Calu3 (cell line): ENCODE data around the gene VIPR2. TPM values are rescaled to one million over a fixed set of nuclear protein-coding genes. Genes with fewer than 3 reads are reported as not detected.

ENCODE experiments used
- BruUV-seq: library from RNA; stranded (reverse); fragments of 400-500 nt; replicated peaks from 2 replicates; lab custom pipeline; 2021; lab: Mats Ljungman, UMichigan
- CTCF ChIA-PET: fragments of 300-600 bp; sonication (Branson Sonifier 250); formaldehyde crosslinking; loops from one replicate; lab custom pipeline; 2022; ENCODE audit warnings: antibody characterized with exemption; lab: Charles Lee
- DNase-seq: peaks from one replicate; pipeline ENCODE4 v3.0.0; 2022
- H3K27ac Mint-ChIP-seq: one replicate; pipeline ENCODE4 v1.8.0; 2022; ENCODE audit warnings: mixed read lengths; ENCODE audit not compliant: unreplicated experiment
- H3K27me3 Mint-ChIP-seq: one replicate; pipeline ENCODE4 v1.8.0; 2022; ENCODE audit warnings: mixed read lengths; ENCODE audit not compliant: unreplicated experiment
- H3K36me3 Mint-ChIP-seq: one replicate; pipeline ENCODE4 v1.8.0; 2022; ENCODE audit warnings: mild to moderate bottlenecking, moderate library complexity, mixed read lengths; ENCODE audit not compliant: insufficient read depth, unreplicated experiment
- H3K4me1 Mint-ChIP-seq: one replicate; pipeline ENCODE4 v1.8.0; 2022; ENCODE audit warnings: mild to moderate bottlenecking, low read depth, mixed read lengths; ENCODE audit not compliant: unreplicated experiment
- H3K4me3 Mint-ChIP-seq: one replicate; pipeline ENCODE4 v1.8.0; 2022; ENCODE audit warnings: mild to moderate bottlenecking, low read depth, moderate library complexity, mixed read lengths; ENCODE audit not compliant: unreplicated experiment
- H3K9me3 Mint-ChIP-seq: one replicate; pipeline ENCODE4 v1.8.0; 2022; ENCODE audit warnings: low read depth, mixed read lengths; ENCODE audit not compliant: unreplicated experiment
- CTCF ChIP-seq: fragments of 200-600 bp; IDR thresholded peaks from one replicate; pipeline ENCODE4 v1.8.0; 2022; ENCODE audit warnings: antibody characterized with exemption; ENCODE audit not compliant: unreplicated experiment
- intact Hi-C: fragments of 100-400 bp; cut with micrococcal nuclease; formaldehyde crosslinking; loops from one replicate; pipeline ENCODE4 v1.10.0; 2022; ENCODE audit not compliant: unreplicated experiment
- total RNA-seq: library from RNA; stranded (reverse); gene quantifications from 2 replicates; pipeline ENCODE4 v1.2.3, GENCODE V29; 2022

Gene VIPR2
- total RNA-seq, 1 experiment from 2014 or later = not detected

- Mint-ChIP-seq H3K27ac (no peak overlapping the region), H3K27me3 (peaks cover 36% of the 10 kb centered on the region), H3K4me3 (no peak overlapping the region), H3K9me3 (no peaks in the 10 kb centered on the region), H3K36me3 (no peaks in the 10 kb centered on the region), H3K4me1 (no peaks in the 10 kb centered on the region)
- no peak for TF ChIP-seq CTCF
- CTCF ChIA-PET = no interaction called here
- no peak for DNase-seq
- no TSS peak for BruUV-seq
- intact Hi-C loops = no loop called here
Observed at GRCh38 chr7:159049266-159050025, 95.2 kb downstream of the VIPR2 start.

GRCh38 chr7:159048656-159049055 is 96.0 kb downstream of the VIPR2 start:
- no peaks in the 10 kb centered on the region for H3K4me1 Mint-ChIP-seq
- H3K27ac Mint-ChIP-seq = no peak overlapping the region
- BruUV-seq = no TSS peak
- H3K9me3 Mint-ChIP-seq = no peaks in the 10 kb centered on the region
- no peak for TF ChIP-seq CTCF
- intact Hi-C loops = no loop called here
- H3K4me3 Mint-ChIP-seq = no peak overlapping the region
- CTCF ChIA-PET = no interaction called here
- no peaks in the 10 kb centered on the region for H3K36me3 Mint-ChIP-seq
- peaks cover 36% of the 10 kb centered on the region for H3K27me3 Mint-ChIP-seq
- DNase-seq = no peak

GRCh38 chr7:159047536-159047935 is 97.1 kb downstream of the VIPR2 start:
- CTCF ChIA-PET = no interaction called here
- DNase-seq = no peak
- H3K4me3 Mint-ChIP-seq = no peak overlapping the region
- H3K27ac Mint-ChIP-seq = no peak overlapping the region
- H3K27me3 Mint-ChIP-seq = peaks cover 36% of the 10 kb centered on the region
- H3K9me3 Mint-ChIP-seq = peaks cover 3% of the 10 kb centered on the region
- TF ChIP-seq CTCF = no peak
- intact Hi-C loops = no loop called here
- no peaks in the 10 kb centered on the region for H3K36me3 Mint-ChIP-seq
- no TSS peak for BruUV-seq
- no peaks in the 10 kb centered on the region for H3K4me1 Mint-ChIP-seq

- no peak overlapping the region for H3K27ac Mint-ChIP-seq
- DNase-seq = no peak
- peaks cover 29% of the 10 kb centered on the region for H3K27me3 Mint-ChIP-seq
- no TSS peak for BruUV-seq
- H3K4me1 Mint-ChIP-seq = no peaks in the 10 kb centered on the region
- no peak for TF ChIP-seq CTCF
- CTCF ChIA-PET = no interaction called here
- intact Hi-C loops = no loop called here
- no peak overlapping the region for H3K4me3 Mint-ChIP-seq
- H3K9me3 Mint-ChIP-seq = peaks cover 3% of the 10 kb centered on the region
- no peaks in the 10 kb centered on the region for H3K36me3 Mint-ChIP-seq
Observed at GRCh38 chr7:159046300-159046699, 98.4 kb downstream of the VIPR2 start.
